HFF-Myc (cell line): ENCODE results near the gene BCL6B.
A peak's percentile ranks its signal among the peaks of the same experiment; 100 is the strongest.

ENCODE experiments used
- DNase-seq: peaks from one replicate; pipeline ENCODE4 v3.0.0-alpha.2; 2011; ENCODE audit warnings: low read depth; ENCODE audit errors: extremely low read depth
- H3K4me3 ChIP-seq: replicated peaks from 2 replicates; pipeline ENCODE4 v1.5.1; 2011; ENCODE audit warnings: low read depth, mild to moderate bottlenecking, control low read depth, low read length
- CTCF ChIP-seq: IDR thresholded peaks from 2 replicates; pipeline ENCODE4 v1.5.1; 2012; ENCODE audit warnings: mild to moderate bottlenecking, low read depth, low read length, control low read depth; ENCODE audit errors: missing control alignments

BCL6B gene

GRCh38 chr17:7017827-7018200 is 5.0 kb upstream of the BCL6B start:
- no peak for DNase-seq
- no peak for TF ChIP-seq CTCF
- no peak overlapping the region for H3K4me3 ChIP-seq

DNA sequence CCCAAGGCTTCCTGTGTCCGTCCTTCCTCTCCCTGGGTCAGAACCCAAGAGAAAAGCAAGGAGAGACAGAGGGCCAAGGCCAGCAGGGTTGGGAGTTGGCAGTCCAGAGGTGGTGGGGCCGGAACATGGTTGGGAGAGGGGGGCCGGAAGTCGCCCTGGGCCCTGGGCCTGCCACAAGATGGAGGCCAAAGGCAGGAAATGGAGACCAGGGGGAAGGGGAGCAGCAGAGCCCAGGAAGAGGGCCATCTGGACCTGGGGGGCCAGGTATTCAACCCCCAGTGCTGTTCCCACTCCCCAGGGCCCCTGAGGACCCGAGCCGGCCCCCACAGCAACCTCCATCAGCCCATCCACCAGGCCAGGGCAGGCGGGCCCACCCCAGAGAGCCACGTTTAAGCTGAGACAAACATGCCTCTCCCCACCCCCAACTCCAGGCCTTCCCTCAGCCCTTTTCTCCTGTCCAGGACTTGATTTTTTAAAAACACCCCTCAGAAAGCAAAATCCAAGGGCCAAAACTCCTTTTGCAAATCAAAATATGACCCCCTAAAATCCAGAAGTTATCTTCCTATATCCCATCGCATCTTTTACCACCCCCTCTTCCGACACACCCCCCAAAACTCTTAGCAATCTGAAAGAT is 4.4 kb upstream of the BCL6B start:
- DNase-seq, result no peak
- H3K4me3 ChIP-seq, result no peak overlapping the region
- no peak for TF ChIP-seq CTCF

DNA sequence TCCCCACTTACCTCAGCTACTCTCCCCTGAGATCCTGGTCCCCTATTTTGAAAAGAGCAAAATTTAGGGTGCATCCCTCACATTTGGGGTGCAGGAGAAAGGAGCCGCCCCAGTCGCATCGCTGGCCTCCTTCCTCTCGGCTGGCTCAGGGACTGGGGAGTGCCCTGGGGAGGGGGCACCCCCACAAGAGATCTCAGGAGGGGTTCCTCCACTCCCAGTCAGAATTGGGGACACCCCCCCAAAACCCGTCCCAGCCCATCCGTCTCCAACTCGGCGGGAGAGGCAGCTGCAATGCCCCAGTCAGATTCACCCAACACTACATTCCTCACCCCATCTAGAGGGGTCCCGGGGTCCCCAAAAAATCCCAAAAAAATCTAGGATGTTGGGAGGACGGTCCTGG is 3.5 kb upstream of the BCL6B start:
- H3K4me3 ChIP-seq, result peak overlapping the region; percentile 20; the same call in 1 of the 2 replicates

GRCh38 chr17:7019839-7020519 is 2.9 kb upstream of the BCL6B start:
- peak overlapping the region; percentile 20 for H3K4me3 ChIP-seq
- DNase-seq, result no peak
- no peak for TF ChIP-seq CTCF

More for the DNA sequence above, 3.5 kb upstream of the BCL6B start:
- DNase-seq, result no peak
- no peak for TF ChIP-seq CTCF

- no peak for TF ChIP-seq CTCF
- no peak for DNase-seq
- H3K4me3 ChIP-seq, result no peak overlapping the region
Measured at GRCh38 chr17:7020894-7021664, 1.8 kb upstream of the BCL6B start.

GRCh38 chr17:7021993-7022778 is 664 bp upstream of the BCL6B start:
- H3K4me3 ChIP-seq, result no peak overlapping the region
- peak; percentile 87 for TF ChIP-seq CTCF
- DNase-seq, result no peak
